ENCODE results near the gene ATOSA. TPM values are rescaled to one million over a fixed set of nuclear protein-coding genes. Genes with fewer than 3 reads are reported as not detected.

Gene ATOSA
- total and polyA plus RNA-seq, 4 donors = 12.8 to 77.8 (median 26.1) TPM

DNA sequence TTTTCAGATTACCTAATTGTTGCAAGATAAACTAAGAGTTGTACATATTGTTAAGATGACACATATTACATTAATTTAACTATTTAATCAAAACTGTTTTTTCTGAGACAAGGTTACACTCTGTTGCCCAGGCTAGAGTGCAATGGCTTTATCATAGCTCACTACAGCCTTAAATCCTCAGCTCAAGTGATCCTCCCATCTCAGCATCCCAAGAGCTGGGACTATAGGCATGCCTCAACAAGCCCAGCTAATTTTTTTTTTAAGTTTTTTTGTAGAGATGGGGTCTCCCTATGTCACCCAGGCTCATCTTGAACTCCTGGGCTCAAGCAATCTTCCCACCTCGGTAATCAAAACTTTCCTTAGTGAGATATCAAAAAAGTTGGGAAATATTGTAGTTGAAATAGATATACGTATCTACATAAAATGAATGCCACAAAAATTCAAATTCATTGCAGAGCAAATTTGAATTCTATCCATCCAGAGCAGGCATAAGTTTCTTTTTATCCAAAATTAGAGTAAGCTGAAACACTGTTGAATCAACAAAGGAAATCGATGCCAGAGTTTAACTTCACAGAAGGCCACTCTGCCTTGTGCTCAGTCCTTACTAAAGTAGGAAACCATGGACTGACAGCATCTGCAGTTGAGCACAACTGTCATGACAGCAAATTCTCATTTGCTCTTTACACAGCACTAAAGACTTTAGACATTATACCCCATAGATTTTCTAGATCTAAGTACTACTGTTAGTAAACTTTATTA, 15.5 kb downstream of the ATOSA start:
- WGBS = 74% methylated on average over 3 of the region's 3 CpGs
- peak; percentile 54 for TF ChIP-seq FOXA2 (IDR thresholded peaks at IDR 0.05)
- TF ChIP-seq YY1 (IDR thresholded peaks at IDR 0.05) = peak; percentile 38
- TF ChIP-seq JUND (IDR thresholded peaks at IDR 0.05) = no peak
- TF ChIP-seq GABPA (IDR thresholded peaks at IDR 0.05 in 1 of 2, conservative IDR thresholded peaks at IDR 0.05 in 1 of 2) = no peak
- TF ChIP-seq NR2F2 (IDR thresholded peaks at IDR 0.05) = no peak
- peak in 1 of 2 donors; percentile 19 for TF ChIP-seq RAD21 (IDR thresholded peaks at IDR 0.05)
- no peak for TF ChIP-seq ZBTB33 (IDR thresholded peaks at IDR 0.05)
- TF ChIP-seq HNF4A (conservative IDR thresholded peaks at IDR 0.05) = peak in 1 of 2 donors; percentile 8
- TF ChIP-seq RXRA (IDR thresholded peaks at IDR 0.05) = peak in 1 of 2 donors; percentile 11
- peaks cover 5 to 58% (median 18%) of the 10 kb centered on the region in 4 donors for H3K36me3 ChIP-seq (ENCODE audit: control insufficient read depth in 4 of 4, insufficient read depth in 3 of 4, low read depth in 1 of 4, low read length in 3 of 4)
- no peak overlapping the region for H3K4me3 ChIP-seq (ENCODE audit: low read depth in 1 of 3, low read length in 3 of 3)
- no peaks in the 10 kb centered on the region for H3K27me3 ChIP-seq (ENCODE audit: control insufficient read depth in 4 of 4, insufficient read depth in 4 of 4, low read length in 3 of 4)
- H3K27ac ChIP-seq (ENCODE audit: low read depth in 1 of 2, low read length in 2 of 2) = no peak overlapping the region
- H3K4me1 ChIP-seq (ENCODE audit: control insufficient read depth in 4 of 4, insufficient read depth in 4 of 4, low read length in 3 of 4) = peaks cover 4 to 32% (median 12%) of the 10 kb centered on the region in 4 donors
- DNase-seq (ENCODE audit: low spot score) = no peak
- H3K9ac ChIP-seq (ENCODE audit: low read depth in 1 of 2, low read length in 2 of 2) = no peak overlapping the region
- no peaks in the 10 kb centered on the region for H3K9me3 ChIP-seq (ENCODE audit: control insufficient read depth in 4 of 4, low read length in 3 of 4)

DNA sequence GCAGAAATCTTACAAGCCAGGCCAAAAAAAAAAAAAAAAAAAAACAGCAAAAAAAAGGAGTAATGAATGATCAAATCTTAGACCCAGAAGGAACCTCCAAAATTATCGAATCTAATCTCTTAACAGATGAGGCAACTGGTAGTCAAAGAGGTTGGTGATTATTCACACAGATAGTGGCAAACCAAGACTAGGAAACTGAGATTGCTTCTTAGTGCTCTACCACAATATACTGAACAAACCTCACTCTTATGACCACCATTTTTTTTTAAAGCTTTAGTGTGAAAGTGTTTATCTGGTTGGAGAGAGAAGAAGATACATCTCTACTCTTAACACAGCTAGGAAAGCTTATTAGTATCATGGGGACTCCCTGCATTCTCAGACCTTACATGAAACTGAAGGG, 17.3 kb downstream of the ATOSA start:
- TF ChIP-seq YY1 (IDR thresholded peaks at IDR 0.05) (no peak), JUND (IDR thresholded peaks at IDR 0.05) (no peak), RAD21 (IDR thresholded peaks at IDR 0.05) (no peak), TAF1 (conservative IDR thresholded peaks at IDR 0.05) (no peak), ZBTB33 (IDR thresholded peaks at IDR 0.05) (no peak)
- TF ChIP-seq, protein P1, sequence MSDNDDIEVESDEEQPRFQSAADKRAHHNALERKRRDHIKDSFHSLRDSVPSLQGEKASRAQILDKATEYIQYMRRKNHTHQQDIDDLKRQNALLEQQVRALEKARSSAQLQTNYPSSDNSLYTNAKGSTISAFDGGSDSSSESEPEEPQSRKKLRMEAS (IDR thresholded peaks at IDR 0.05) = no peak
- Histone ChIP-seq H3K27me3 (ENCODE audit: control insufficient read depth in 4 of 4, insufficient read depth in 4 of 4, low read length in 3 of 4) (no peaks in the 10 kb centered on the region), H3K4me3 (ENCODE audit: low read depth in 1 of 3, low read length in 3 of 3) (no peak overlapping the region), H3K36me3 (ENCODE audit: control insufficient read depth in 4 of 4, insufficient read depth in 3 of 4, low read depth in 1 of 4, low read length in 3 of 4) (peaks cover 2 to 46% (median 11%) of the 10 kb centered on the region in 4 donors), H3K27ac (ENCODE audit: low read depth in 1 of 2, low read length in 2 of 2) (no peak overlapping the region), H3K9me3 (ENCODE audit: control insufficient read depth in 4 of 4, low read length in 3 of 4) (no peaks in the 10 kb centered on the region), H3K9ac (ENCODE audit: low read depth in 1 of 2, low read length in 2 of 2) (no peak overlapping the region), H3K4me1 (ENCODE audit: control insufficient read depth in 4 of 4, insufficient read depth in 4 of 4, low read length in 3 of 4) (peaks cover 8 to 45% (median 28%) of the 10 kb centered on the region in 4 donors)
- WGBS = 79% methylated on average over 1 of the region's 1 CpG
- DNase-seq (ENCODE audit: low spot score) = no peak

- no peak for DNase-seq (ENCODE audit: low spot score)
- Histone ChIP-seq H3K4me3 (ENCODE audit: low read depth in 1 of 3, low read length in 3 of 3) (no peak overlapping the region), H3K27me3 (ENCODE audit: control insufficient read depth in 4 of 4, insufficient read depth in 4 of 4, low read length in 3 of 4) (no peaks in the 10 kb centered on the region), H3K27ac (ENCODE audit: low read depth in 1 of 2, low read length in 2 of 2) (no peak overlapping the region), H3K4me1 (ENCODE audit: control insufficient read depth in 4 of 4, insufficient read depth in 4 of 4, low read length in 3 of 4) (peaks cover 9 to 60% (median 37%) of the 10 kb centered on the region in 4 donors), H3K36me3 (ENCODE audit: control insufficient read depth in 4 of 4, insufficient read depth in 3 of 4, low read depth in 1 of 4, low read length in 3 of 4) (peaks cover 2 to 42% (median 8%) of the 10 kb centered on the region in 4 donors), H3K9ac (ENCODE audit: low read depth in 1 of 2, low read length in 2 of 2) (no peak overlapping the region), H3K9me3 (ENCODE audit: control insufficient read depth in 4 of 4, low read length in 3 of 4) (no peaks in the 10 kb centered on the region)
- no peak for TF ChIP-seq NR2F2 (IDR thresholded peaks at IDR 0.05)
- no peak for TF ChIP-seq GABPA (IDR thresholded peaks at IDR 0.05 in 1 of 2, conservative IDR thresholded peaks at IDR 0.05 in 1 of 2)
- no peak for TF ChIP-seq EGR1 (IDR thresholded peaks at IDR 0.05; ENCODE audit: low read depth in 2 of 2)
- TF ChIP-seq YY1 (IDR thresholded peaks at IDR 0.05) = no peak
- TF ChIP-seq, protein P2, sequence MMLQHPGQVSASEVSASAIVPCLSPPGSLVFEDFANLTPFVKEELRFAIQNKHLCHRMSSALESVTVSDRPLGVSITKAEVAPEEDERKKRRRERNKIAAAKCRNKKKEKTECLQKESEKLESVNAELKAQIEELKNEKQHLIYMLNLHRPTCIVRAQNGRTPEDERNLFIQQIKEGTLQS (IDR thresholded peaks at IDR 0.05) = no peak
- TF ChIP-seq HNF4G (IDR thresholded peaks at IDR 0.05) = no peak
- no peak for TF ChIP-seq FOXA1 (IDR thresholded peaks at IDR 0.05)
- no peak for TF ChIP-seq ZBTB33 (IDR thresholded peaks at IDR 0.05)
- TF ChIP-seq HNF4A (conservative IDR thresholded peaks at IDR 0.05) = no peak
- 96% methylated on average over 3 of the region's 3 CpGs for WGBS
Measured at GRCh38 chr15:52660192-52660591, 19.0 kb downstream of the ATOSA start.

Data from liver (tissue), 9 donors.